NCI-H1105 (cell line): ENCODE data around the gene TBC1D3I.

Source experiments
- DNase-seq: peaks from one replicate; lab custom pipeline; 2025; lab: John Stamatoyannopoulos, UW

Gene TBC1D3I

GRCh38 chr17:36205637-36206485, 58.5 kb downstream of the TBC1D3I start:
- no peak for DNase-seq

DNA sequence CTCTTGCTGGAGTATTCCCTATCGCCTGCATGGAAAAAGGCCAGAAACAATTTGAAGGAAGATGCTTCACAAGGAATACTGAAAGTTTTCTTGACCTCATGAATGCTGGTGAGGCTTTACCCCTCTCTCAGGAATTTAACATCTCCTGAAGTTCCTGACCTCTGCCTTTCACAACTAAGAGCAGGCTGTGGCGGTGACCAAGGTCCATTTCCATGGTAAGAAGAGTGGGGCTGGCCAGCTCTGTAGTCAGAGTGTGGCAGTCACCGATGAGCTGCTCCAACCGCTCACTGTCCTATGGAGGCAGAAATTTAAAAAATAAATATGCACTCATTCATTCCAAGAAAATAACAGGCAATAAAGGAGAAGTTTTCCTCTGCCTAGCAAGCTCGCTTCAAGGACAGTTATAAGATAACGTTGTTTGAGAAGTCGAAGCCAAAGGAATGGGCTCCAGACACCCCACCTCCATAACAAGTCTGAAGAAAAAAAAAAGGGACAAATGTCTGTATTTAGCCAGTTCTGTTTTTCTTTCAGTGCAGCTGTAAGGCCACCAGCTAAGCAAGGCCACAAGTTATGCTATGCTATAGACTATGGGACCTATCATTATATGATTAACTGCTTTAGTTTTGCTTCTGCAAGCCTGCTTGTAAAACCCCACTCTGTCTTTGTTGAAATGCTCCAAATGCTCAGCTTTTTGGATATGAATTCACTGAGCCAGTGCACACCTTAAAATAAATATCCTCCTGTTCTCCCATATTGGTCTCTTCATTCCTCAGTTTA, 59.5 kb downstream of the TBC1D3I start:
- DNase-seq: no peak
